Activated CD4-positive, alpha-beta memory T cell treated with anti-CD3 and anti-CD28 coated beads for 36 hours (primary cell): ENCODE results near the gene CDC37. TPM values are rescaled to one million over a fixed set of nuclear protein-coding genes. Genes with fewer than 3 reads are reported as not detected.
A peak's percentile ranks its signal among the peaks of the same experiment; 100 is the strongest.
"Not testable (repeated sequence)": the region's sequence is repeated elsewhere in the genome, so short reads cannot be mapped to it uniquely, and the experiment has no call there.

Experiments used
- CTCF ChIA-PET: fragments of 350-600 bp; sonication (Branson Sonifier 250); formaldehyde crosslinking; loops from one replicate; lab custom pipeline; 2021; ENCODE audit warnings: antibody characterized with exemption, inconsistent platforms; lab: Charles Lee
- POLR2A ChIA-PET: fragments of 350-600 bp; sonication (Branson Sonifier 250); formaldehyde crosslinking; loops from one replicate; lab custom pipeline; 2021; ENCODE audit warnings: antibody characterized with exemption; lab: Charles Lee
- DNase-seq: peaks from one replicate; pipeline ENCODE4 v3.0.0-alpha.2; 2020
- H3K27ac Mint-ChIP-seq: one replicate; pipeline ENCODE4 v1.8.0; 2021; ENCODE audit warnings: mixed read lengths
- H3K27me3 Mint-ChIP-seq: one replicate; pipeline ENCODE4 v1.8.0; 2021; ENCODE audit warnings: mixed read lengths
- H3K36me3 Mint-ChIP-seq: one replicate; pipeline ENCODE4 v1.8.0; 2021; ENCODE audit warnings: mixed read lengths
- H3K4me1 Mint-ChIP-seq: one replicate; pipeline ENCODE4 v1.8.0; 2021; ENCODE audit warnings: low read depth, mixed read lengths
- H3K4me3 Mint-ChIP-seq: one replicate; pipeline ENCODE4 v1.8.0; 2021; ENCODE audit warnings: mild to moderate bottlenecking, mixed read lengths
- H3K9me3 Mint-ChIP-seq: one replicate; pipeline ENCODE4 v1.8.0; 2021; ENCODE audit warnings: mixed read lengths
- intact Hi-C: fragments of 100-400 bp; cut with micrococcal nuclease; formaldehyde crosslinking; loops from one replicate; pipeline ENCODE4 v1.15.1; 2023
- total RNA-seq, 2 experiments: library from RNA; stranded (reverse); gene quantifications; one replicate each; pipeline ENCODE4 v1.2.3, GENCODE V29; 2021

CDC37 gene
- total RNA-seq, 2 experiments from 2014 or later: 189 to 207 TPM

GRCh38 chr19:10419200-10419645 is 15.9 kb upstream of the CDC37 start:
- Mint-ChIP-seq H3K27ac (peak overlapping the region; percentile 47), H3K4me1 (peaks cover 54% of the 10 kb centered on the region), H3K9me3 (no peaks in the 10 kb centered on the region), H3K27me3 (peaks cover 49% of the 10 kb centered on the region), H3K36me3 (peaks cover 3% of the 10 kb centered on the region), H3K4me3 (peak overlapping the region; percentile 71)
- no peak for DNase-seq
- ChIA-PET CTCF (interaction anchor here (20.8 to 27.2 kb wide), 2 partner anchors 6 to 10 kb away, joined by 836 read pairs; partner anchors contain the start of genes CDC37 and PDE4A), POLR2A (interaction anchor here (0.6 to 2.4 kb wide), 2 partner anchors 9 to 11 kb away, joined by 3 to 9 read pairs; no protein-coding TSS in a partner anchor)
- intact Hi-C loops: loop anchor here (1.0 kb wide), 1 partner anchor 17 kb away; no protein-coding TSS in a partner anchor

- no peak for DNase-seq
- ChIA-PET CTCF (interaction anchor here (1.3 to 27.2 kb wide), 6 partner anchors 7 to 158 kb away, joined by 5 to 836 read pairs (median 19); partner anchors contain the start of genes CDC37, ICAM1 and PDE4A), POLR2A (interaction anchor here (0.6 to 3.0 kb wide), 3 partner anchors 10 to 14 kb away, joined by 3 to 22 read pairs (median 9); partner anchors contain the start of gene CDC37)
- peaks cover 47% of the 10 kb centered on the region for H3K27me3 Mint-ChIP-seq
- peak overlapping the region; percentile 66 for H3K27ac Mint-ChIP-seq
- H3K36me3 Mint-ChIP-seq: peaks cover 3% of the 10 kb centered on the region
- peak overlapping the region; percentile 17 for H3K4me3 Mint-ChIP-seq
- intact Hi-C loops: loop anchor here (1.0 kb wide), 1 partner anchor 18 kb away; no protein-coding TSS in a partner anchor
- no peaks in the 10 kb centered on the region for H3K9me3 Mint-ChIP-seq
- H3K4me1 Mint-ChIP-seq: peaks cover 48% of the 10 kb centered on the region
Measured at GRCh38 chr19:10418485-10419199, 15.3 kb upstream of the CDC37 start.

- ChIA-PET CTCF (interaction anchor here (1.3 to 27.2 kb wide), 7 partner anchors 7 to 158 kb away, joined by 5 to 836 read pairs (median 16); partner anchors contain the start of genes CDC37, ICAM1, ICAM5 and PDE4A), POLR2A (interaction anchor here (0.8 to 3.0 kb wide), 3 partner anchors 9 to 14 kb away, joined by 3 to 22 read pairs (median 9); partner anchors contain the start of gene CDC37)
- Mint-ChIP-seq H3K27ac (peak overlapping the region; percentile 66), H3K4me3 (peak overlapping the region; percentile 17), H3K36me3 (peaks cover 3% of the 10 kb centered on the region), H3K27me3 (peaks cover 43% of the 10 kb centered on the region), H3K9me3 (no peaks in the 10 kb centered on the region), H3K4me1 (peaks cover 46% of the 10 kb centered on the region)
- DNase-seq: no peak
- intact Hi-C loops: no loop called here
Measured at GRCh38 chr19:10418235-10418484, 14.8 kb upstream of the CDC37 start.

GRCh38 chr19:10417541-10418234 is 14.3 kb upstream of the CDC37 start:
- Mint-ChIP-seq H3K27ac (no peak overlapping the region), H3K4me3 (peak overlapping the region; percentile 17), H3K36me3 (peaks cover 3% of the 10 kb centered on the region), H3K9me3 (no peaks in the 10 kb centered on the region), H3K4me1 (peaks cover 47% of the 10 kb centered on the region), H3K27me3 (peaks cover 43% of the 10 kb centered on the region)
- no peak for DNase-seq
- CTCF ChIA-PET: interaction anchor here (0.6 to 27.2 kb wide), 12 partner anchors 8 to 1146 kb away, joined by 3 to 836 read pairs (median 6); partner anchors contain the start of genes CDC37, ICAM1, ICAM5 and PDE4A
- POLR2A ChIA-PET: interaction anchor here (0.6 to 3.0 kb wide), 4 partner anchors 8 to 158 kb away, joined by 3 to 22 read pairs (median 6); partner anchors contain the start of gene CDC37
- intact Hi-C loops: loop anchor here (2.0 kb wide), 2 partner anchors 37 to 149 kb away; partner anchors contain the start of genes KRI1 and TYK2

- H3K36me3 Mint-ChIP-seq: peaks cover 3% of the 10 kb centered on the region
- DNase-seq: peak; percentile 96
- POLR2A ChIA-PET: interaction anchor here (0.6 to 3.0 kb wide), 5 partner anchors 8 to 157 kb away, joined by 3 to 22 read pairs (median 4); partner anchors contain the start of genes CDC37 and TYK2
- peak overlapping the region; percentile 73 for H3K4me3 Mint-ChIP-seq
- CTCF ChIA-PET: interaction anchor here (0.6 to 27.2 kb wide), 21 partner anchors 8 to 1147 kb away, joined by 3 to 836 read pairs (median 4); partner anchors contain the start of genes CDC37, DNMT1, ICAM1 and ICAM5
- intact Hi-C loops: loop anchor here (1.0 to 2.0 kb wide), 5 partner anchors 8 to 150 kb away; partner anchors contain the start of genes CDC37, KRI1 and TYK2
- H3K9me3 Mint-ChIP-seq: no peaks in the 10 kb centered on the region
- peaks cover 51% of the 10 kb centered on the region for H3K4me1 Mint-ChIP-seq
- H3K27ac Mint-ChIP-seq: peak overlapping the region; percentile 86
- peaks cover 35% of the 10 kb centered on the region for H3K27me3 Mint-ChIP-seq
Measured at GRCh38 chr19:10416380-10417257, 13.3 kb upstream of the CDC37 start.

- H3K9me3 Mint-ChIP-seq: no peaks in the 10 kb centered on the region
- ChIA-PET POLR2A (interaction anchor here (0.8 to 3.0 kb wide), 4 partner anchors 8 to 36 kb away, joined by 4 to 22 read pairs (median 4); partner anchors contain the start of genes CDC37 and TYK2), CTCF (interaction anchor here (0.7 to 27.2 kb wide), 19 partner anchors 7 to 221 kb away, joined by 3 to 836 read pairs (median 4); partner anchors contain the start of genes CDC37, DNMT1, ICAM1 and ICAM5)
- no peak for DNase-seq
- no peak overlapping the region for H3K27ac Mint-ChIP-seq
- peaks cover 30% of the 10 kb centered on the region for H3K27me3 Mint-ChIP-seq
- peaks cover 3% of the 10 kb centered on the region for H3K36me3 Mint-ChIP-seq
- H3K4me3 Mint-ChIP-seq: peak overlapping the region; percentile 73
- peaks cover 49% of the 10 kb centered on the region for H3K4me1 Mint-ChIP-seq
- intact Hi-C loops: loop anchor here (1.0 to 2.0 kb wide), 5 partner anchors 8 to 151 kb away; partner anchors contain the start of genes CDC37, KRI1 and TYK2
Measured at GRCh38 chr19:10416083-10416379, 12.7 kb upstream of the CDC37 start.

- no peaks in the 10 kb centered on the region for H3K9me3 Mint-ChIP-seq
- H3K4me3 Mint-ChIP-seq: peak overlapping the region; percentile 35
- peak; percentile 38 for DNase-seq
- H3K27ac Mint-ChIP-seq: peak overlapping the region; percentile 85
- peaks cover 53% of the 10 kb centered on the region for H3K4me1 Mint-ChIP-seq
- peaks cover 3% of the 10 kb centered on the region for H3K36me3 Mint-ChIP-seq
- peaks cover 6% of the 10 kb centered on the region for H3K27me3 Mint-ChIP-seq
- ChIA-PET CTCF (interaction anchor here (0.7 to 27.2 kb wide), 8 partner anchors 3 to 305 kb away, joined by 3 to 836 read pairs (median 4); partner anchors contain the start of genes CDC37, DNM2 and PDE4A), POLR2A (interaction anchor here (0.6 to 2.2 kb wide), 4 partner anchors 9 to 153 kb away, joined by 3 to 5 read pairs (median 4); partner anchors contain the start of genes CDC37 and KRI1)
- intact Hi-C loops: loop anchor here (1.0 to 5.0 kb wide), 2 partner anchors 16 to 240 kb away; partner anchors contain the start of gene ILF3
Measured at GRCh38 chr19:10412257-10412977, 9.1 kb upstream of the CDC37 start.

- DNase-seq, H3K4me3 Mint-ChIP-seq, H3K9me3 Mint-ChIP-seq, H3K27me3 Mint-ChIP-seq, H3K36me3 Mint-ChIP-seq: not testable (repeated sequence)
- intact Hi-C loops: loop anchor here (5.0 kb wide), 1 partner anchor 241 kb away; the partner anchor contains the start of gene ILF3
- ChIA-PET CTCF (interaction anchor here (0.9 to 20.8 kb wide), 4 partner anchors 14 to 152 kb away, joined by 3 to 836 read pairs (median 8); partner anchors contain the start of gene PDE4A), POLR2A (interaction anchor here (2.2 kb wide), 1 partner anchor 14 kb away, joined by 5 read pairs; no protein-coding TSS in a partner anchor)
- Mint-ChIP-seq H3K4me1 (peaks cover 62% of the 10 kb centered on the region), H3K27ac (peak overlapping the region; percentile 85)
Measured at GRCh38 chr19:10411224-10411623, 7.9 kb upstream of the CDC37 start.

GRCh38 chr19:10408511-10409283 is 5.4 kb upstream of the CDC37 start:
- intact Hi-C loops: loop anchor here (1.0 to 2.0 kb wide), 3 partner anchors 8 to 304 kb away; no protein-coding TSS in a partner anchor
- H3K4me3 Mint-ChIP-seq: peak overlapping the region; percentile 30
- POLR2A ChIA-PET: interaction anchor here (0.6 to 1.6 kb wide), 5 partner anchors 8 to 137 kb away, joined by 3 to 5 read pairs (median 4); partner anchors contain the start of gene ICAM1
- H3K36me3 Mint-ChIP-seq: no peaks in the 10 kb centered on the region
- peak; percentile 86 for DNase-seq
- no peaks in the 10 kb centered on the region for H3K27me3 Mint-ChIP-seq
- no peaks in the 10 kb centered on the region for H3K9me3 Mint-ChIP-seq
- peak overlapping the region; percentile 87 for H3K27ac Mint-ChIP-seq
- CTCF ChIA-PET: interaction anchor here (1.0 to 20.8 kb wide), 4 partner anchors 17 to 150 kb away, joined by 3 to 836 read pairs (median 4); partner anchors contain the start of gene PDE4A
- peaks cover 73% of the 10 kb centered on the region for H3K4me1 Mint-ChIP-seq
